ENCODE results near the gene MAST1. TPM values are rescaled to one million over a fixed set of nuclear protein-coding genes. Genes with fewer than 3 reads are reported as not detected.
"Not testable (repeated sequence)": the region's sequence is repeated elsewhere in the genome, so short reads cannot be mapped to it uniquely, and the experiment has no call there.

The MAST1 gene
- total RNA-seq, 6 experiments from 2014 or later: 0.09 to 0.34 (median 0.26) TPM; not detected in 3

DNA sequence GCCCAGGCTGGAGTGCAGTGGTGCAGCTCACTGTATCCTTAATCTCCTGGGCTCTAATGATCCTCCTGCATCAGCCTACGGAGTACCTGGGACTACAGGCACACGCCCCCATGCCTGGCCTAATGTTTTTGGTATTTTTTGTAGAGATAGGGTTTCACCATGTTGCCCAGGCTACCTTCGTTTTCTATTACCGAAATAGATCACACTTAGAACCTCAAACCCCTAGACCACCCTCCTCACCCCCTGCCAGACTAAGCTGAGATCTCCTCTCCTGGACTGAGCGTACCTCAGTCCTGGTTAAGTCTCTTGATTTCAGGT lies 48.3 kb downstream of the MAST1 start:
- H3K36me3 Mint-ChIP-seq (ENCODE audit: low read depth): no peaks in the 10 kb centered on the region
- no peak overlapping the region for H3K27ac Mint-ChIP-seq
- H3K4me3 Mint-ChIP-seq: no peak overlapping the region

GRCh38 chr19:12886969-12887747 lies 48.8 kb downstream of the MAST1 start, which contains the start of gene KLF1:
Gene KLF1, minus strand, starts transcription at chr19:12887201. Its CDS starts 61 bp downstream, at chr19:12887140.
- TF ChIP-seq, protein P1, sequence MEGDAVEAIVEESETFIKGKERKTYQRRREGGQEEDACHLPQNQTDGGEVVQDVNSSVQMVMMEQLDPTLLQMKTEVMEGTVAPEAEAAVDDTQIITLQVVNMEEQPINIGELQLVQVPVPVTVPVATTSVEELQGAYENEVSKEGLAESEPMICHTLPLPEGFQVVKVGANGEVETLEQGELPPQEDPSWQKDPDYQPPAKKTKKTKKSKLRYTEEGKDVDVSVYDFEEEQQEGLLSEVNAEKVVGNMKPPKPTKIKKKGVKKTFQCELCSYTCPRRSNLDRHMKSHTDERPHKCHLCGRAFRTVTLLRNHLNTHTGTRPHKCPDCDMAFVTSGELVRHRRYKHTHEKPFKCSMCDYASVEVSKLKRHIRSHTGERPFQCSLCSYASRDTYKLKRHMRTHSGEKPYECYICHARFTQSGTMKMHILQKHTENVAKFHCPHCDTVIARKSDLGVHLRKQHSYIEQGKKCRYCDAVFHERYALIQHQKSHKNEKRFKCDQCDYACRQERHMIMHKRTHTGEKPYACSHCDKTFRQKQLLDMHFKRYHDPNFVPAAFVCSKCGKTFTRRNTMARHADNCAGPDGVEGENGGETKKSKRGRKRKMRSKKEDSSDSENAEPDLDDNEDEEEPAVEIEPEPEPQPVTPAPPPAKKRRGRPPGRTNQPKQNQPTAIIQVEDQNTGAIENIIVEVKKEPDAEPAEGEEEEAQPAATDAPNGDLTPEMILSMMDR (IDR thresholded peaks at IDR 0.05): no peak
- H3K4me1 Mint-ChIP-seq (ENCODE audit: low read depth): peaks cover 18% of the 10 kb centered on the region
- no peaks in the 10 kb centered on the region for H3K36me3 Mint-ChIP-seq (ENCODE audit: low read depth)
- no peak within 1 kb of the TSS for H3K4me3 Mint-ChIP-seq
- no peak within 1 kb of the TSS for H3K27ac Mint-ChIP-seq
- H3K9me3 Mint-ChIP-seq: peaks cover 11% of the 10 kb centered on the region
- no peak for DNase-seq
- peaks cover 6% of the 10 kb centered on the region for H3K27me3 Mint-ChIP-seq (ENCODE audit: insufficient read depth)

More for the DNA sequence above, 48.3 kb downstream of the MAST1 start:
- DNase-seq: no peak
- TF ChIP-seq, protein P1 (IDR thresholded peaks at IDR 0.05): no peak
- H3K27me3 Mint-ChIP-seq (ENCODE audit: insufficient read depth): peaks cover 6% of the 10 kb centered on the region
- H3K4me1 Mint-ChIP-seq (ENCODE audit: low read depth): peaks cover 12% of the 10 kb centered on the region
- H3K9me3 Mint-ChIP-seq: peaks cover 11% of the 10 kb centered on the region

- H3K27ac Mint-ChIP-seq: no peak overlapping the region
- peaks cover 11% of the 10 kb centered on the region for H3K9me3 Mint-ChIP-seq
- H3K4me3 Mint-ChIP-seq: no peak overlapping the region
- no peaks in the 10 kb centered on the region for H3K36me3 Mint-ChIP-seq (ENCODE audit: low read depth)
- H3K4me1 Mint-ChIP-seq (ENCODE audit: low read depth): peaks cover 20% of the 10 kb centered on the region
- DNase-seq: no peak
- peaks cover 6% of the 10 kb centered on the region for H3K27me3 Mint-ChIP-seq (ENCODE audit: insufficient read depth)
- TF ChIP-seq, protein P1 (IDR thresholded peaks at IDR 0.05): no peak
Measured at GRCh38 chr19:12888006-12888603, 49.8 kb downstream of the MAST1 start.

DNA sequence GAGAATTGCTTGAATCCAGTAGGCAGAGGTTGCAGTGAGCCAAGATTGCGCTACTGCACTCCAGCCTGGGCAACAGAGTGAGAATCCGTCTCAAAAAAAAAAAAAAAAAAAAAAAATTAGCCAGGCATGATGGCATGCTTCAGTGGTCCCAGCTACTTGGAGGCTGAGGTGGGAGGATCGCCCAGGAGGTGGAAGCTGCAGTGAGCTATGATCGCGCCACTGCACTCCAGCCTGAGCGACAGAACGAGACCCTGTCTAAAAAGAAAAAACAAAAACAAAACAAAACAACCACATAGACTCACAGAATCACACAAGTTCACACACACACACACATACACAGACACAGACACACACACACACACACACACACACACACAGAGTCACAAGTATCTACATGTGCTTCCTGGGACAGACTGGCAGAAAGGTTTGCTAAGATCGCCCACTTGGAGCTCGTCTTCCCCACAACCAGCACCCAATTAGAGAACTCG lies 52.0 kb downstream of the MAST1 start:
- DNase-seq; H3K9me3 Mint-ChIP-seq; H3K36me3 Mint-ChIP-seq (ENCODE audit: low read depth); H3K27me3 Mint-ChIP-seq (ENCODE audit: insufficient read depth): not testable (repeated sequence)
- H3K27ac Mint-ChIP-seq: peak overlapping the region; percentile 79
- peaks cover 20% of the 10 kb centered on the region for H3K4me1 Mint-ChIP-seq (ENCODE audit: low read depth)
- H3K4me3 Mint-ChIP-seq: peak overlapping the region; percentile 97

- Mint-ChIP-seq H3K9me3 (no peaks in the 10 kb centered on the region), H3K4me3 (peak within 1 kb of the TSS; percentile 97)
- TF ChIP-seq, protein P1 (IDR thresholded peaks at IDR 0.05): no peak
Measured at GRCh38 chr19:12890787-12891552, 52.7 kb downstream of the MAST1 start, which contains the start of gene GCDH. Gene GCDH, plus strand, starts transcription at chr19:12891160. Its CDS starts 145 bp downstream, at chr19:12891305.

More at GRCh38 chr19:12890787-12891552, 52.7 kb downstream of the MAST1 start, which contains the start of gene GCDH:
- Mint-ChIP-seq H3K27ac (peak within 1 kb of the TSS; percentile 79), H3K4me1 (ENCODE audit: low read depth) (peaks cover 20% of the 10 kb centered on the region), H3K36me3 (ENCODE audit: low read depth) (no peaks in the 10 kb centered on the region), H3K27me3 (ENCODE audit: insufficient read depth) (peaks cover 6% of the 10 kb centered on the region)
- peak; percentile 98 for DNase-seq
